Stomach (tissue), 9 donors: ENCODE data around the gene MCL1. TPM values are rescaled to one million over a fixed set of nuclear protein-coding genes. Genes with fewer than 3 reads are reported as not detected.
A peak's percentile ranks its signal among the peaks of the same experiment; 100 is the strongest.

Experiments
- DNase-seq, 2 donors: peaks; one replicate each; pipeline versions ENCODE4 v3.0.0 to v3.0.0-alpha.2; 2013 to 2019
- H3K27ac ChIP-seq, 5 donors: fragments of 200-600 bp in 4 of 5; sonication (generic) in 4 of 5; one replicate each; pipeline ENCODE4 v1.5.1; 2013 to 2019; ENCODE audit warnings: mild to moderate bottlenecking in 1 of 5, moderate library complexity in 1 of 5
- H3K27me3 ChIP-seq, 3 donors: fragments of 200-600 bp; sonication (generic); one replicate each; pipeline ENCODE4 v1.5.1; 2017 to 2019; ENCODE audit warnings: mixed run types in 1 of 3
- H3K36me3 ChIP-seq, 4 donors: fragments of 200-600 bp; sonication (generic); 1 replicate in 3 of 4; 2 replicates in 1 of 4; pipeline ENCODE4 v1.5.1; 2016 to 2019
- H3K4me1 ChIP-seq, 4 donors: fragments of 200-600 bp; sonication (generic); one replicate each; pipeline ENCODE4 v1.5.1; 2016 to 2019
- H3K4me3 ChIP-seq, 4 donors: fragments of 200-600 bp; sonication (generic) in 3 of 4; one replicate each; pipeline ENCODE4 v1.5.1; 2016 to 2019; ENCODE audit warnings: mild to moderate bottlenecking in 1 of 4
- H3K9me3 ChIP-seq, 4 donors: fragments of 200-600 bp; sonication (generic); one replicate each; pipeline ENCODE4 v1.5.1; 2016 to 2019
- EP300 ChIP-seq: sonication (generic); formaldehyde crosslinking; IDR thresholded peaks from one replicate; pipeline ENCODE4 v1.6.1; 2017; ENCODE audit warnings: antibody characterized with exemption
- POLR2A ChIP-seq, 4 donors: fragments of 450-650 bp; IDR thresholded peaks; one replicate each; pipeline ENCODE4 v1.6.1; 2016; ENCODE audit warnings: antibody characterized with exemption in 4 of 4, control low read depth in 2 of 4, mild to moderate bottlenecking in 1 of 4, moderate library complexity in 1 of 4
- POLR2AphosphoS5 ChIP-seq, 3 donors: sonication (generic); formaldehyde crosslinking; IDR thresholded peaks; one replicate each; pipeline ENCODE4 v1.6.1; 2016; ENCODE audit warnings: antibody characterized with exemption in 3 of 3
- WGBS, 5 donors: extraction: QIAGEN DNeasy Blood & Tissue Kit in 3 of 5; methylation state at CpG; one replicate each; pipeline versions ENCODE4 v1.1.5 to v1.1.7; 2013 to 2018; 5-methylcytosine and 5-hydroxymethylcytosine counted together
- intact Hi-C: fragments of 100-400 bp; cut with DNase I; formaldehyde crosslinking; loops from one replicate; pipeline ENCODE4 v1.15.1; 2023; ENCODE audit warnings: low total_unique reads
- polyA plus RNA-seq, 3 donors: library from polyadenylated mRNA; stranded (reverse); fragments of 200-250 nt; gene quantifications; one replicate each; pipeline ENCODE4 v1.2.3, GENCODE V29; 2013
- total RNA-seq, 5 donors: library from RNA; depleted of rRNA; stranded (reverse); fragments of >200 nt; gene quantifications; one replicate each; pipeline versions ENCODE4 v1.1.0 to v1.2.3, GENCODE V29; 2014 to 2016
- TF ChIP-seq, protein P1 (sequence below), 7 experiments: fragments of 450-650 bp in 4 of 7; fragments of 200-600 bp in 3 of 7; sonication (generic) in 3 of 7; IDR thresholded peaks; one replicate each; pipeline ENCODE4 v1.5.1; 2016 to 2019; ENCODE audit warnings: antibody characterized with exemption in 7 of 7, control low read depth in 2 of 7, mild to moderate bottlenecking in 1 of 7
- donor health status: healthy with polysubstance abuse.
- donor health status: Bipolar disorder and iron deficiency.
- donor health status: healthy.

MCL1 gene
- total and polyA plus RNA-seq, 8 donors = 77.7 to 330 (median 121) TPM

DNA sequence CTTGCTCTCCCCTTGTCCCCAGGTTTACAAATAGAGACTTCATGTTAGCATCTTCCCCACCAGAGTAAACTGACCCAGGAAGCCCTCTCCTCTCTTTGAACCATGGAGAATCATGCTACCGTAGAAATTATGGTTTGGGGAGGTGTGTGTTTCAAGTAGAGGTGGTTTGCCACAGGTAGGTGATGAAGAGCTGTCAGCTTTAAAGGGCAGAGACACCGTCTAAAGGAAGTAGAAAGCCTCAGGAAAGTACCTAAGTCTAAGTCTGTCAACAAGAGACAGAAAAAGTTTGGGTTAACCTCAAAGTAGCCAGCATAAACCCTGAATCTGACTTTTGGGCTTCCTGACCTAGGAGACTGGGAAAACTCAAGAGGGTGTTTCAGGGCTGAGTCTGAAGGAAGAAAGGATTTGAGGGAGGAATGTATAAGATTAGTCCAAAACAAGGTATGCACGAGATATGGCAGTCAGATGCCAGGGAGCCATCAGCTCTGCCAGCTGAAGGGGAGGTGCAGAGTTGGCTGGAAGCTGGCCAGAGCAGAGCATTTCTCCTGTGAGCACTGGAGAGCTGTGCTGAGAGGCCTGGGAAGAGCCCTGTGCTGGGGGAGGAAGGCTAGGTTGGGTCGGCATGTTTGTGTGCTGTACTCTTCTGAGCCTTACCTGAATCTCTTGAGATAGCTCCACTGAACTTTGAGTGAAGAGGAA, 15.9 kb downstream of the MCL1 start:
- no peaks in the 10 kb centered on the region for H3K9me3 ChIP-seq
- 8 to 23% (median 18%) methylated on average over 4 of the region's 4 CpGs for WGBS, 5 donors
- DNase-seq = peak; percentile 76 to 90
- H3K4me3 ChIP-seq = peak overlapping the region in 3 of 4 donors; percentile 2 to 45 (median 34)
- peak overlapping the region; percentile 92 to 100 (median 100) for H3K27ac ChIP-seq
- peaks cover 86 to 93% (median 89%) of the 10 kb centered on the region in 4 donors for H3K4me1 ChIP-seq
- no peak for TF ChIP-seq EP300
- peak in 2 of 3 donors; percentile 2 to 47 for TF ChIP-seq POLR2AphosphoS5 (IDR thresholded peaks at IDR 0.05)
- TF ChIP-seq, protein P1, sequence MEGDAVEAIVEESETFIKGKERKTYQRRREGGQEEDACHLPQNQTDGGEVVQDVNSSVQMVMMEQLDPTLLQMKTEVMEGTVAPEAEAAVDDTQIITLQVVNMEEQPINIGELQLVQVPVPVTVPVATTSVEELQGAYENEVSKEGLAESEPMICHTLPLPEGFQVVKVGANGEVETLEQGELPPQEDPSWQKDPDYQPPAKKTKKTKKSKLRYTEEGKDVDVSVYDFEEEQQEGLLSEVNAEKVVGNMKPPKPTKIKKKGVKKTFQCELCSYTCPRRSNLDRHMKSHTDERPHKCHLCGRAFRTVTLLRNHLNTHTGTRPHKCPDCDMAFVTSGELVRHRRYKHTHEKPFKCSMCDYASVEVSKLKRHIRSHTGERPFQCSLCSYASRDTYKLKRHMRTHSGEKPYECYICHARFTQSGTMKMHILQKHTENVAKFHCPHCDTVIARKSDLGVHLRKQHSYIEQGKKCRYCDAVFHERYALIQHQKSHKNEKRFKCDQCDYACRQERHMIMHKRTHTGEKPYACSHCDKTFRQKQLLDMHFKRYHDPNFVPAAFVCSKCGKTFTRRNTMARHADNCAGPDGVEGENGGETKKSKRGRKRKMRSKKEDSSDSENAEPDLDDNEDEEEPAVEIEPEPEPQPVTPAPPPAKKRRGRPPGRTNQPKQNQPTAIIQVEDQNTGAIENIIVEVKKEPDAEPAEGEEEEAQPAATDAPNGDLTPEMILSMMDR (IDR thresholded peaks at IDR 0.05) = no peak
- H3K36me3 ChIP-seq = peaks cover 0 to 5% (median 2%) of the 10 kb centered on the region in 4 donors
- no peaks in the 10 kb centered on the region for H3K27me3 ChIP-seq
- intact Hi-C loops = no loop called here

DNA sequence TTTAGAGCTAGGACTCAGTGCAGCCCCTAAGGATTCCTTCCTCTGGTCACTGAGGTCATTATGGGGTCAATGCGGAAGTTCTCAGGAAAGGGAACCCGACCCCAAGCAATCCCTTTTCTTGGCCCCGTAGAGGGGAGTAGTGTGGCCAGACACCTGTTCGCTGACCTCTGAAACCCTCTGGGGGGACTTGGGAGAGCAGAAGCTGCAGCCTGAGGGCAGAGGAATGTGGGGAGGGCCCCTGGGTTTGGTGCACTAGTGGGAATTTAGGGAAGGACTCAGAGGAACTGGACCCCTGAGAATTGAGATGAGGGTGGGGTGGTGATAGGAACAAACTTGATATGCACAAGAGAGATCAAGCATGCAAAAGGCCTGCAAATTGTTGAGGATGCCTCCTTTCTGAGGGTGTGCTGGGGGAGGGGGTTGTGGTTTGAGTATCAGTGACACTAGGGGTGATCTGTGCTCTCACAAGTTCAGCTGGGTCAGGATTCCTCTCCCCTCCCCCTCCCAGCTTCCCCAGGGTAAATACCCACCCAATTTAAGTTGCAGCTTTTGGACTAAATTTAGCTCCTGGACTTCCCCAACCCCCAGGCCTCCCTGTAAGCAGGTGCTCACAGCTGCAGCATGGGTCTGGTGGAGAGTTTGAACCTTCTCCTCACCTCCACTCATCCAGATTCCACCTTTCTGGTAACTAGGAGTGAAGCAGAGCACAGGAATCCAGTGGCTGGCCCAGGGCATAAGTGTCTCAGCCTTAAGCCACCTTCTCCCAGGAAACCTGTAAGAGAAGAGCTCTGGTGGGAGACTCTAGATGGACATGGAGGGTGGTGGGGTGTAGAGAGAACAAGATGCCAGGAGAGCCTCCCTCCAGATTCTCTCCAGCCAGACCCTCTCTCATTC, 16.7 kb downstream of the MCL1 start:
- intact Hi-C loops = no loop called here
- Histone ChIP-seq H3K4me3 (peak overlapping the region; percentile 34 to 60 (median 47)), H3K36me3 (peaks cover 0 to 13% (median 7%) of the 10 kb centered on the region in 4 donors), H3K4me1 (peaks cover 79 to 93% (median 89%) of the 10 kb centered on the region in 4 donors), H3K9me3 (no peaks in the 10 kb centered on the region), H3K27me3 (no peaks in the 10 kb centered on the region), H3K27ac (peak overlapping the region; percentile 92 to 100 (median 100))
- DNase-seq = peak; percentile 51 to 80
- 8 to 19% (median 13%) methylated on average over 4 of the region's 4 CpGs for WGBS, 5 donors
- TF ChIP-seq POLR2AphosphoS5 (IDR thresholded peaks at IDR 0.05) = no peak
- no peak for TF ChIP-seq POLR2A (IDR thresholded peaks at IDR 0.05)
- TF ChIP-seq, protein P1 (IDR thresholded peaks at IDR 0.05) = no peak
- TF ChIP-seq EP300 = no peak

DNA sequence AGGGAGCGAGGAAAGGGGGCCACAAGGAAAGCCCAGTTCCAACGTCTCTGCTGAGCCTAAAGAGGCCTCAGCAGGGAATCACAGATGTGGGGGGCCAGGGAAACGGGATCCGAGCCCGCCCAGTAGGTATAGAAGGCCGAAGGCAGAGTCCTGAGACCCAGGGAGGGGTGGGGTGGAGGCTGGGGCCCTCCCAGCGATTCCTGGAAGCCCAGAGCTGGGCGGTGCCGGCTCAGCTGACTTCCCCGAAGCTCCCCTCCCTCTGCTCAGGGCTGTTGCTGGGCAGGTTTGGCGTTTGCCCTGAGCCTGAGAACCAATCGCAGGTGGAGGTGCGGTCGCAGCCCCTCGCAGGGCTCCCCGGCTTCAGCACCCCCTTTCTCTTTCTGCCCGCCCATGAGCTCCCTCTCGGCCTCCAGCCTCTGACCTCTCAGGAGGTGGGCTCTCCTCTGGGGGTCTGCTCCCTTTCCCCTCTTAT, 17.4 kb downstream of the MCL1 start:
- H3K4me1 ChIP-seq = peaks cover 72 to 93% (median 83%) of the 10 kb centered on the region in 4 donors
- peaks cover 0 to 20% (median 14%) of the 10 kb centered on the region in 4 donors for H3K36me3 ChIP-seq
- no peaks in the 10 kb centered on the region for H3K9me3 ChIP-seq
- intact Hi-C loops = no loop called here
- TF ChIP-seq, protein P1 (IDR thresholded peaks at IDR 0.05) = no peak
- TF ChIP-seq EP300 (peak; percentile 97), POLR2A (IDR thresholded peaks at IDR 0.05) (no peak), POLR2AphosphoS5 (IDR thresholded peaks at IDR 0.05) (peak; percentile 92 to 98 (median 97))
- no peaks in the 10 kb centered on the region for H3K27me3 ChIP-seq
- H3K4me3 ChIP-seq = peak overlapping the region; percentile 34 to 60 (median 47)
- peak; percentile 95 to 98 for DNase-seq
- 0% methylated on average over 6 to 18 of the region's 18 CpGs for WGBS, 5 donors
- peak overlapping the region; percentile 92 to 100 (median 100) for H3K27ac ChIP-seq
